H9 (cell line): ENCODE results near the gene PRR7. TPM values are rescaled to one million over a fixed set of nuclear protein-coding genes. Genes with fewer than 3 reads are reported as not detected.

Experiments
- DNase-seq: peaks from one replicate; pipeline ENCODE4 v3.0.0-alpha.2; 2017
- H2AFZ ChIP-seq: one replicate; pipeline ENCODE4 v1.6.1; 2013; ENCODE audit warnings: mild to moderate bottlenecking, low read length, control low read depth, moderate library complexity
- H2AK5ac ChIP-seq: 2 replicates; pipeline ENCODE4 v1.6.1; 2013; ENCODE audit warnings: low read length, control low read depth, mixed read lengths; ENCODE audit not compliant: insufficient read length
- H2BK120ac ChIP-seq: one replicate; pipeline ENCODE4 v1.6.1; 2013; ENCODE audit warnings: low read depth, mild to moderate bottlenecking, low read length, control low read depth, inconsistent platforms; ENCODE audit not compliant: poor library complexity, severe bottlenecking
- H2BK12ac ChIP-seq: 2 replicates; pipeline ENCODE4 v1.6.1; 2013; ENCODE audit warnings: low read length, control low read depth, mixed read lengths, low read depth; ENCODE audit not compliant: insufficient read length
- H2BK15ac ChIP-seq: 2 replicates; pipeline ENCODE4 v1.6.1; 2013; ENCODE audit warnings: low read depth, low read length, control low read depth
- H2BK20ac ChIP-seq: one replicate; pipeline ENCODE4 v1.6.1; 2013; ENCODE audit warnings: low read depth, mild to moderate bottlenecking, low read length, control low read depth, inconsistent platforms; ENCODE audit not compliant: poor library complexity, severe bottlenecking
- H2BK5ac ChIP-seq: 2 replicates; pipeline ENCODE4 v1.6.1; 2013; ENCODE audit warnings: low read length, control low read depth, mixed read lengths; ENCODE audit not compliant: insufficient read length
- H3K14ac ChIP-seq: 2 replicates; pipeline ENCODE4 v1.6.1; 2013; ENCODE audit warnings: low read length, control low read depth; ENCODE audit not compliant: insufficient read depth
- H3K18ac ChIP-seq: 2 replicates; pipeline ENCODE4 v1.6.1; 2013; ENCODE audit warnings: low read depth, mild to moderate bottlenecking, mixed read lengths, low read length, control low read depth; ENCODE audit not compliant: insufficient read length
- H3K23ac ChIP-seq: 2 replicates; pipeline ENCODE4 v1.6.1; 2013; ENCODE audit warnings: low read length, control low read depth, mixed read lengths, low read depth; ENCODE audit not compliant: insufficient read length
- H3K23me2 ChIP-seq: 2 replicates; pipeline ENCODE4 v1.6.1; 2013; ENCODE audit warnings: low read depth, mild to moderate bottlenecking, mixed read lengths, low read length, control low read depth; ENCODE audit not compliant: insufficient read length, poor library complexity, severe bottlenecking
- H3K27ac ChIP-seq: 2 replicates; pipeline ENCODE4 v1.5.1; 2013; ENCODE audit warnings: low read length, control low read depth, mixed read lengths, low read depth; ENCODE audit not compliant: insufficient read length
- H3K27me3 ChIP-seq: 2 replicates; pipeline ENCODE4 v1.6.1; 2013; ENCODE audit warnings: low read length, control low read depth, inconsistent platforms; ENCODE audit not compliant: insufficient read depth
- H3K4ac ChIP-seq: 2 replicates; pipeline ENCODE4 v1.6.1; 2013; ENCODE audit warnings: low read depth, mild to moderate bottlenecking, control low read depth, inconsistent platforms, low read length, moderate library complexity
- H3K4me1 ChIP-seq: 2 replicates; pipeline ENCODE4 v1.6.1; 2013; ENCODE audit warnings: low read length, control low read depth, inconsistent platforms; ENCODE audit not compliant: insufficient read depth
- H3K4me2 ChIP-seq: 2 replicates; pipeline ENCODE4 v1.6.1; 2013; ENCODE audit warnings: low read length, control low read depth, mixed read lengths; ENCODE audit not compliant: insufficient read length, insufficient read depth
- H3K56ac ChIP-seq: 2 replicates; pipeline ENCODE4 v1.6.1; 2013; ENCODE audit warnings: low read depth, mild to moderate bottlenecking, mixed read lengths, low read length, control low read depth; ENCODE audit not compliant: insufficient read length
- H3K79me1 ChIP-seq: 2 replicates; pipeline ENCODE4 v1.6.1; 2013; ENCODE audit warnings: low read depth, mild to moderate bottlenecking, moderate library complexity, low read length, control low read depth, inconsistent platforms; ENCODE audit not compliant: insufficient read depth, poor library complexity, severe bottlenecking
- H3K79me2 ChIP-seq: 2 replicates; pipeline ENCODE4 v1.6.1; 2013; ENCODE audit warnings: low read length, control low read depth, inconsistent platforms; ENCODE audit not compliant: insufficient read depth
- H3K9ac ChIP-seq: 2 replicates; pipeline ENCODE4 v1.6.1; 2013; ENCODE audit warnings: low read length, control low read depth, mixed read lengths; ENCODE audit not compliant: insufficient read length; ENCODE audit errors: extremely low read depth
- H3K9me3 ChIP-seq: one replicate; pipeline ENCODE4 v1.6.1; 2013; ENCODE audit warnings: low read depth, low read length, inconsistent platforms; ENCODE audit not compliant: control insufficient read depth
- H3T11ph ChIP-seq: one replicate; pipeline ENCODE4 v1.6.1; 2013; ENCODE audit warnings: mild to moderate bottlenecking, low read length, control low read depth, inconsistent platforms
- H4K20me1 ChIP-seq: one replicate; pipeline ENCODE4 v1.6.1; 2013; ENCODE audit not compliant: control insufficient read depth, insufficient read length, insufficient read depth
- H4K5ac ChIP-seq: 2 replicates; pipeline ENCODE4 v1.6.1; 2013; ENCODE audit warnings: low read depth, mild to moderate bottlenecking, mixed read lengths, low read length, control low read depth; ENCODE audit not compliant: insufficient read length
- H4K8ac ChIP-seq: replicated peaks from 2 replicates; pipeline ENCODE4 v1.6.1; 2013; ENCODE audit warnings: low read length, control low read depth, mixed read lengths, low read depth; ENCODE audit not compliant: insufficient read length
- H4K91ac ChIP-seq: 2 replicates; pipeline ENCODE4 v1.6.1; 2013; ENCODE audit warnings: low read depth, mild to moderate bottlenecking, moderate library complexity, mixed read lengths, low read length, control low read depth; ENCODE audit not compliant: insufficient read length
- H3K27ac Mint-ChIP-seq, 3 experiments: 2 replicates in 2 of 3; 3 replicates in 1 of 3; pipeline ENCODE4 v1.8.0; 2020 to 2021; ENCODE audit warnings: mixed read lengths in 3 of 3, mild to moderate bottlenecking in 1 of 3, moderate library complexity in 1 of 3
- H3K27me3 Mint-ChIP-seq: 2 replicates; pipeline ENCODE4 v1.8.0; 2021; ENCODE audit warnings: low read depth, mild to moderate bottlenecking, moderate library complexity, mixed read lengths
- H3K36me3 Mint-ChIP-seq, 3 experiments: 2 replicates in 2 of 3; 3 replicates in 1 of 3; pipeline ENCODE4 v1.8.0; 2020 to 2021; ENCODE audit warnings: low read depth in 3 of 3, mixed read lengths in 3 of 3; ENCODE audit not compliant: insufficient read depth in 1 of 3
- H3K4me1 Mint-ChIP-seq, 2 experiments: 2 replicates each; pipeline ENCODE4 v1.8.0; 2020; ENCODE audit warnings: mixed read lengths in 2 of 2
- H3K4me3 Mint-ChIP-seq, 2 experiments: 2 replicates in 1 of 2; 3 replicates in 1 of 2; pipeline ENCODE4 v1.8.0; 2020 to 2021; ENCODE audit warnings: mild to moderate bottlenecking in 2 of 2, mixed read lengths in 2 of 2, moderate library complexity in 1 of 2
- H3K9me3 Mint-ChIP-seq, 2 experiments: 2 replicates in 1 of 2; 3 replicates in 1 of 2; pipeline ENCODE4 v1.8.0; 2020; ENCODE audit warnings: mild to moderate bottlenecking in 2 of 2, mixed read lengths in 2 of 2, moderate library complexity in 1 of 2
- CTCF ChIP-seq: fragments of 200-600 bp; sonication (generic); conservative IDR thresholded peaks from 3 replicates; pipeline ENCODE4 v1.8.0; 2021; ENCODE audit warnings: antibody characterized with exemption, mild to moderate bottlenecking
- WGBS: extraction: QIAGEN DNeasy Blood & Tissue Kit; methylation state at CpG from one replicate; pipeline ENCODE4 v1.1.7; 2013; ENCODE audit warnings: missing lambda C conversion rate, low lambda C conversion rate, mixed read lengths; ENCODE audit not compliant: insufficient read length; ENCODE audit errors: extremely low coverage; 5-methylcytosine and 5-hydroxymethylcytosine counted together
- total RNA-seq: library from RNA; stranded (reverse); gene quantifications from 2 replicates; pipeline ENCODE4 v1.2.1, GENCODE V29; 2021

The PRR7 gene
- total RNA-seq, 1 experiment from 2014 or later: 9.6 TPM

- H3K9me3 ChIP-seq: no peaks in the 10 kb centered on the region
- H3K36me3 Mint-ChIP-seq: peaks cover 13 to 44% (median 31%) of the 10 kb centered on the region in 3 experiments
- H3K9ac ChIP-seq: peak overlapping the region; percentile 66
- H3K14ac ChIP-seq: peak overlapping the region; percentile 98
- H3K23ac ChIP-seq: no peak overlapping the region
- no peak overlapping the region for H3K56ac ChIP-seq
- H4K91ac ChIP-seq: no peak overlapping the region
- H2AK5ac ChIP-seq: no peak overlapping the region
- no peak overlapping the region for H2BK12ac ChIP-seq
- H3K27ac ChIP-seq: no peak overlapping the region
- TF ChIP-seq CTCF: peak; percentile 88
- peaks cover 25% of the 10 kb centered on the region for H3K27me3 Mint-ChIP-seq
- peak overlapping the region; percentile 68; the same call in 1 of the 2 replicates for H3K4ac ChIP-seq
- no peaks in the 10 kb centered on the region for H3K79me1 ChIP-seq
- no peak overlapping the region for H3T11ph ChIP-seq
- peaks cover 26 to 31% of the 10 kb centered on the region in 2 experiments for H3K4me1 Mint-ChIP-seq
- H3K18ac ChIP-seq: peak overlapping the region; percentile 97
- H2BK15ac ChIP-seq: peak overlapping the region; percentile 42; the same call in 1 of the 2 replicates
- no peaks in the 10 kb centered on the region for H3K79me2 ChIP-seq
- H3K23me2 ChIP-seq: peaks cover 14% of the 10 kb centered on the region
- H3K4me1 ChIP-seq: no peaks in the 10 kb centered on the region
- peaks cover 4% of the 10 kb centered on the region; the same call in 1 of the 2 replicates for H3K27me3 ChIP-seq
- H3K9me3 Mint-ChIP-seq: no peaks in the 10 kb centered on the region; a peak in 1 of 5 replicates
- H4K20me1 ChIP-seq: no peaks in the 10 kb centered on the region
- no peak overlapping the region for H2BK5ac ChIP-seq
- H3K27ac Mint-ChIP-seq: peak overlapping the region in 2 of 3 experiments; percentile 84 to 85; a peak in 2 of 7 replicates
- peak overlapping the region; percentile 73 for H3K4me2 ChIP-seq
- no CpG with 5 or more reads among the region's 80 CpGs for WGBS
- H2AFZ ChIP-seq: no peak overlapping the region
- peak overlapping the region; percentile 72 for H2BK120ac ChIP-seq
- DNase-seq: peak; percentile 93
- H3K4me3 Mint-ChIP-seq: peak overlapping the region; percentile 72 to 86
- H4K8ac ChIP-seq: no peak overlapping the region
- no peak overlapping the region for H2BK20ac ChIP-seq
- no peak overlapping the region for H4K5ac ChIP-seq
Measured at GRCh38 chr5:177455036-177455660, 8.5 kb downstream of the PRR7 start.
